ENCODE results near the gene NWD2.
"Not testable (repeated sequence)": the region's sequence is repeated elsewhere in the genome, so short reads cannot be mapped to it uniquely, and the experiment has no call there.

Gene NWD2

DNA sequence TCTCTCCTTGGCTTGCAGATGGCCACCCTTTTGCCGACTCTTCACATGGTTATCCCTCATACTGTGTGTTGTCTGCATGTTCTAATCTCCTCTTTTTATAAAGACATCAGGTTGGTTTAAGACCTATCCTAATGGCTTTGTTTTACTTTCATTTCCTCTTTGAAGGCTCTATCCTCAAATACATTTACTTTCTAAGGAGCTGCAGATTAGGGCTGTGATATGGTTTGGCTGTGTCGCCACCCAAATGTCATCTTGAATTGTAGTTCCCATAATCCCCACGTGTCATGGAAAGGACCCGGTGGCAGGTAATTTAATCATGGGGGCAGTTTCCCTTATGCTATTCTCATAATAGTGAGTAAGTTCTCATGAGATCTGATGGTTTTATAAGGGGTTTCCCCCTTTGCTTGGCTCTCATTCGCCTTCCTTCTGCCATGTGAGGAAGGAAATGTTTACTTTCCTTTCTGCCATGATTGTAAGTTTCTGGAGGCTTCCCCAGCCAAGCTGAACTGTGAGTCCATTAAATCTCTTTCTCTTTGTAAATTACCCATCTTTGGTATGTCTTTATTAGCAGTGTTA, 237.1 kb downstream of the NWD2 start:
- DNase-seq (ENCODE audit: extremely low read depth, low read depth) = no peak

DNA sequence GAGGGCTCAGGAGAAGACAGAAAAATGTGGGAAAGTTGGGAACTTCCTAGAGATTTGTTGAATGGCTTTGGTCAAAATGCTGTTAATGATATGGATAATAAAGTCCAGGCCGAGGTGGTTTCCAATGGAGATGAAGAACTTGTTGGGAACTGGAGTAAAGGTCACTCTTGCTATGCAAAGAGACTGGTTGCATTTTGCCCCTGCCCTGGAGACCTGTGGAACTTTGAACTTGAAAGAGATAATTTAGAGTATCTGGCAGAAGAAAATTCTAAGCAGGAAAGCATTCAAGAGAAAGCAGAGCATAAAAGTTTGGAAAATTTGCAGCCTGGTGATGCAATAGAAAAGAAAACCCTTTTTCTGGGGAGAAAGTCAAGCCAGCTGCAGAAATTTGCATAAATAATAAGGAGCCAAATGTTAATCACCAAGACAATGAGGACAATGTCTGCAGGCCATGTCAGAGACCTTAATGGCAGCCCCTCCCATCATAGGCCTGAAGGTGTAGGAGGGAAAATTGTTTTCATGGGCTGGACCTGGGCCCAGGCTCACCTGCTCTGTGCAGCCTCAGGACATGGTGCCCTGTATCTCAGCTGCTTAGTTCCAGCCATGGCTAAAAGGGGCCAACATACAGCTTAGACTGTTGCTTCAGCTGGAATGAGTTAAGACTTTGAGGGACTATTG, 237.8 kb downstream of the NWD2 start:
- TF ChIP-seq CTCF (IDR thresholded peaks at IDR 0.05; ENCODE audit: low read depth, low read length) = no peak
- DNase-seq (ENCODE audit: extremely low read depth, low read depth) = no peak

More for the DNA sequence above, 237.1 kb downstream of the NWD2 start:
- TF ChIP-seq CTCF (IDR thresholded peaks at IDR 0.05; ENCODE audit: low read depth, low read length) = no peak

DNA sequence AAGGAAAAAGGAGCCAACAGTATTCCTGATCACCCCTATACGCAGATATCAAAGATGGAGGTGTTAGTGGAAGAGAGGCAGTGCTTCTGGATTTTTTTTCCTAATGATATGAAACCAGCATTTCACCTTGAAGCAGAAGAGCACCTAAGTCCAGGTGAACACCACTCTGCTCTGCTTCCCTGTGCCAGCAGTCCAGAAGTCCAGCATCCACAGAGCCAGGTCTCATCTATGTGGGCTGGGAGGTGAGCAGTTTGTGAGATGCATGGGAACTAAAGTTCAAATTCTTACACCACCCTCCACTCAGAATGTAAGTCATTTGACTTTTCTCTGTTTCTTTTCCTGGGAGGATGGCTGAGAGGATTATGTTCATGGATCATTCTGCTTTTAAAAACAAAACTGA, 239.1 kb downstream of the NWD2 start:
- DNase-seq (ENCODE audit: extremely low read depth, low read depth) = no peak
- TF ChIP-seq CTCF (IDR thresholded peaks at IDR 0.05; ENCODE audit: low read depth, low read length) = no peak

- TF ChIP-seq CTCF (IDR thresholded peaks at IDR 0.05; ENCODE audit: low read depth, low read length) = no peak
- no peak for DNase-seq (ENCODE audit: extremely low read depth, low read depth)
Measured at GRCh38 chr4:37486166-37486565, 241.6 kb downstream of the NWD2 start.

DNA sequence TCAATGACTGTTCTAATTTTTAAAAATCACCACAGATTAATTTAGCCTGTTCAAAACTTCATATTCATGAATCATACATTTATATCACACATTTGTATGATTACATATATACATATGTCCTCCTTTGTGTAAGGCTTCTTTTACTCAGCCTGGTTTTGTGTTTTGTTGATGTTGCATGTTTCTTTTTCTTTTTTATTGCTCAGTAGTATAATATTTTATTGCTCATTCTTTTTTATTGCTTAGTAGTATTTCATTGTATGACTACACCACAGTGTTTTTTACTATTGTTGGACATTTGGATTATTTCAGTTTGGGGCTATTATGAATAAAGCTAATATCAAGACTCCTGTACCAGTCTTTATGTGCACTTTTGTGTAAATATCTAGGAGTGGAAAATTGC, 243.1 kb downstream of the NWD2 start:
- no peak for TF ChIP-seq CTCF (IDR thresholded peaks at IDR 0.05; ENCODE audit: low read depth, low read length)
- no peak for DNase-seq (ENCODE audit: extremely low read depth, low read depth)

GRCh38 chr4:37489697-37490096, 245.2 kb downstream of the NWD2 start:
- no peak for DNase-seq (ENCODE audit: extremely low read depth, low read depth)
- TF ChIP-seq CTCF (IDR thresholded peaks at IDR 0.05; ENCODE audit: low read depth, low read length) = no peak

DNA sequence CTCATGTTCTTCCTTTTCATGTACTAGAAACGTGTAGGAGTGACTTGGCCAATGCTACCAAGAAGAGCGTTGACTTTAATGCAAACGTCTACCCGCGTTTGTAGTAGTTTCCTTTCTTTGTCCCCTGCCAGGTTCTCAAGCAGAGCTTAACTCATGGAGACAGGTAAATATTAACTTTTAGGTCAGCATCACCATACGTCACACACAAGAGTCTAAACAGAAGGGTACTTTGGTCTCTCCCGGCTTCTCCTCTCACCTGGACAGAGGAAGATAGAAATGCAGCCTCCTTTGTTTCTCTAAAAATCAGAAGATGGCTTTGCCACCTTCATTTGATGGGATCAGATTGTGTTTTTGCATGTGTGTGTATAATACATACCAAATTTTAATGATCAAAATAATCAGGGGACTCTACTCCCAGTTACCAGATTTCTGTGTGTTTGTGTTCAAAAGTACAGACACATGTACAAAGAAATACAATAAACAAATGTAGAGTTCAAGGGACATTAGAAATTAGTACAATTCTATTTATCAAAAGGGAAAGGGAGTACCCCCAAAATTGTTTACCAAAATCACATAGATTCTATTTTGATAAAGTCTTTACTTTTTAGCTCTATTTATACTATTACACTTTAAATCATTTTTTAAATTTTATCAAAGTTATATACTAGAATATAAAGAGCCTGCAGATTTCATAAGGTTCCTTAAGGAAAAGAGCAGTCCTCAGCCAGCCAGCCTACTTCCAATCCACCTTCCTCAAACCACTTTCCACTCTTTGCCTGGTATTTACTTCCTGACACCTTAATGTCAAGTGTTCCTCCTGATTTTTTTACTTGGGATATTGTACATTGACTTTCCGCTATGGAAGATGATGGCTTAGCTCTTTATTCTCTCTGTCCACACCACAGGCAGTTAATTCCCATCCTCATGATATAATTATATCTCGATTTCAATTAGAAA, 246.1 kb downstream of the NWD2 start:
- TF ChIP-seq CTCF (IDR thresholded peaks at IDR 0.05; ENCODE audit: low read depth, low read length) = no peak
- DNase-seq (ENCODE audit: extremely low read depth, low read depth) = no peak

- DNase-seq (ENCODE audit: extremely low read depth, low read depth) = not testable (repeated sequence)
Measured at GRCh38 chr4:37495353-37495752, 250.8 kb downstream of the NWD2 start.

Measured in AG09319 (cell line).